Measurements from ENCODE around the gene TMPRSS12.

GRCh38 chr12:50845021-50845647 lies 2.4 kb downstream of the TMPRSS12 start:
- TF ChIP-seq, protein P1, sequence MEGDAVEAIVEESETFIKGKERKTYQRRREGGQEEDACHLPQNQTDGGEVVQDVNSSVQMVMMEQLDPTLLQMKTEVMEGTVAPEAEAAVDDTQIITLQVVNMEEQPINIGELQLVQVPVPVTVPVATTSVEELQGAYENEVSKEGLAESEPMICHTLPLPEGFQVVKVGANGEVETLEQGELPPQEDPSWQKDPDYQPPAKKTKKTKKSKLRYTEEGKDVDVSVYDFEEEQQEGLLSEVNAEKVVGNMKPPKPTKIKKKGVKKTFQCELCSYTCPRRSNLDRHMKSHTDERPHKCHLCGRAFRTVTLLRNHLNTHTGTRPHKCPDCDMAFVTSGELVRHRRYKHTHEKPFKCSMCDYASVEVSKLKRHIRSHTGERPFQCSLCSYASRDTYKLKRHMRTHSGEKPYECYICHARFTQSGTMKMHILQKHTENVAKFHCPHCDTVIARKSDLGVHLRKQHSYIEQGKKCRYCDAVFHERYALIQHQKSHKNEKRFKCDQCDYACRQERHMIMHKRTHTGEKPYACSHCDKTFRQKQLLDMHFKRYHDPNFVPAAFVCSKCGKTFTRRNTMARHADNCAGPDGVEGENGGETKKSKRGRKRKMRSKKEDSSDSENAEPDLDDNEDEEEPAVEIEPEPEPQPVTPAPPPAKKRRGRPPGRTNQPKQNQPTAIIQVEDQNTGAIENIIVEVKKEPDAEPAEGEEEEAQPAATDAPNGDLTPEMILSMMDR (conservative IDR thresholded peaks at IDR 0.05; ENCODE audit: low read depth, low read length): no peak
- no peak for TF ChIP-seq EZH2 (IDR thresholded peaks at IDR 0.05; ENCODE audit: borderline replicate concordance, low read depth, low read length, poor library complexity, severe bottlenecking)
